Measurements from ENCODE around the gene ATP2B3. TPM values are rescaled to one million over a fixed set of nuclear protein-coding genes. Genes with fewer than 3 reads are reported as not detected.

Gene ATP2B3
- total RNA-seq, 1 donor from 2014 or later: not detected

DNA sequence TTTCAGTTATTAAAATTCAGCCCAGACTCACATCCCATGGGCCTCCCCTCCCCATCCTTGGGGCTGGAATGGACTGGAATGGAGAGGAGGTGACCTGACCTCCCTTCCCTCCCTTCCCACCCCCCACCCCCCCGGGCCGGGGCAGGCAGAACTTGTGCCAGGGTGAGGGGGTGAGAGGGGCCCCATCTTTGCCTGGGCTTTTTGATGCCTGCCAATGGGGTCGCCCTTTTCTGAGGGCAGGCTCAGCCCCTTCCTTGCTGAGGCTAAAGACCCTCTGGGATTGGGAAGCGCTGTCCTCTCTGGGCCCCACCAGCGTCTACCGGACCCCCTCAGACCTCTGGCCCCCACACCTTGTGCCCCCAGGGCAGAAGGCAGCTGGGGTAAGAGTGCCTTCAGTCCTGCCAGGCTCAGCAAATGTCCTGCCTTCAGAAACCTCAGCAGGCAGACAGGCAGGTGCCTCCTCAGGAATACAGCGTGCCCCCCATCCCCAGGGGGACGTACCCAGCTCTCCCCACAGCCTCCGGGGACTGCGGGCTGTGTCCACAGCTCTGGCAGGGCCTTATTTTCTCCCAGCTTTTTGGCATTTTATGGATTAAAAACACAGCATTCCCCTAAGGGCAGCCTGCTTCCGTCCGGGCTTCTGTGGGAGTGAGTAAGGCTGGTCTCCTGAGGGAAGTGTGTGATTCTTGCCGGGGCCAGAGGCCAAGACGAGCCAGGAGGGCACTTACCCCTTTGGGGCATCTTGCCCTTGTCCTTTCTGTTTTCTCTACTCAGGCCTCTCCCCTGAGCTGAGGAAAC is 94.1 kb downstream of the ATP2B3 start:
- Mint-ChIP-seq H3K27me3 (peaks cover 3% of the 10 kb centered on the region), H3K4me3 (no peak overlapping the region), H3K9me3 (no peaks in the 10 kb centered on the region), H3K36me3 (ENCODE audit: low read depth) (no peaks in the 10 kb centered on the region), H3K27ac (no peak overlapping the region), H3K4me1 (peaks cover 9% of the 10 kb centered on the region)
- DNase-seq (no peak), ATAC-seq (ENCODE audit: low read depth) (no peak)
- POLR2A ChIA-PET: interaction anchor here (0.6 to 0.7 kb wide), 2 partner anchors 11 to 51 kb away, joined by 5 to 11 read pairs; no protein-coding TSS in a partner anchor
- intact Hi-C loops (cut with micrococcal nuclease): loop anchor here (2.0 to 5.0 kb wide), 2 partner anchors 39 to 57 kb away; no protein-coding TSS in a partner anchor
- CTCF ChIA-PET: interaction anchor here (1.0 kb wide), 1 partner anchor 35 kb away, joined by 3 read pairs; the partner anchor contains the start of gene DUSP9
- TF ChIP-seq, protein P1, sequence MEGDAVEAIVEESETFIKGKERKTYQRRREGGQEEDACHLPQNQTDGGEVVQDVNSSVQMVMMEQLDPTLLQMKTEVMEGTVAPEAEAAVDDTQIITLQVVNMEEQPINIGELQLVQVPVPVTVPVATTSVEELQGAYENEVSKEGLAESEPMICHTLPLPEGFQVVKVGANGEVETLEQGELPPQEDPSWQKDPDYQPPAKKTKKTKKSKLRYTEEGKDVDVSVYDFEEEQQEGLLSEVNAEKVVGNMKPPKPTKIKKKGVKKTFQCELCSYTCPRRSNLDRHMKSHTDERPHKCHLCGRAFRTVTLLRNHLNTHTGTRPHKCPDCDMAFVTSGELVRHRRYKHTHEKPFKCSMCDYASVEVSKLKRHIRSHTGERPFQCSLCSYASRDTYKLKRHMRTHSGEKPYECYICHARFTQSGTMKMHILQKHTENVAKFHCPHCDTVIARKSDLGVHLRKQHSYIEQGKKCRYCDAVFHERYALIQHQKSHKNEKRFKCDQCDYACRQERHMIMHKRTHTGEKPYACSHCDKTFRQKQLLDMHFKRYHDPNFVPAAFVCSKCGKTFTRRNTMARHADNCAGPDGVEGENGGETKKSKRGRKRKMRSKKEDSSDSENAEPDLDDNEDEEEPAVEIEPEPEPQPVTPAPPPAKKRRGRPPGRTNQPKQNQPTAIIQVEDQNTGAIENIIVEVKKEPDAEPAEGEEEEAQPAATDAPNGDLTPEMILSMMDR (IDR thresholded peaks at IDR 0.05): no peak

- Mint-ChIP-seq H3K4me3 (no peak overlapping the region), H3K36me3 (ENCODE audit: low read depth) (no peaks in the 10 kb centered on the region)
Observed at GRCh38 chrX:153612413-153612812, 95.0 kb downstream of the ATP2B3 start.

GRCh38 chrX:153614818-153615217 is 97.4 kb downstream of the ATP2B3 start:
- ChIA-PET POLR2A (no interaction called here), CTCF (no interaction called here)
- Mint-ChIP-seq H3K36me3 (ENCODE audit: low read depth) (no peaks in the 10 kb centered on the region), H3K9me3 (no peaks in the 10 kb centered on the region), H3K27ac (no peak overlapping the region), H3K4me3 (no peak overlapping the region), H3K27me3 (peaks cover 6% of the 10 kb centered on the region), H3K4me1 (peaks cover 5% of the 10 kb centered on the region)
- ATAC-seq (ENCODE audit: low read depth) (no peak), DNase-seq (no peak)
- intact Hi-C loops (cut with micrococcal nuclease): loop anchor here (5.0 kb wide), 1 partner anchor 43 kb away; no protein-coding TSS in a partner anchor
- TF ChIP-seq, protein P1 (IDR thresholded peaks at IDR 0.05): no peak

More at GRCh38 chrX:153612413-153612812, 95.0 kb downstream of the ATP2B3 start:
- peaks cover 3% of the 10 kb centered on the region for H3K27me3 Mint-ChIP-seq
- CTCF ChIA-PET: no interaction called here
- TF ChIP-seq, protein P1 (IDR thresholded peaks at IDR 0.05): no peak
- H3K27ac Mint-ChIP-seq: no peak overlapping the region
- peaks cover 9% of the 10 kb centered on the region for H3K4me1 Mint-ChIP-seq
- ATAC-seq (ENCODE audit: low read depth) (no peak), DNase-seq (no peak)
- intact Hi-C loops (cut with micrococcal nuclease): loop anchor here (5.0 kb wide), 1 partner anchor 40 kb away; no protein-coding TSS in a partner anchor
- POLR2A ChIA-PET: interaction anchor here (0.6 to 0.7 kb wide), 2 partner anchors 12 to 50 kb away, joined by 5 to 11 read pairs; no protein-coding TSS in a partner anchor
- no peaks in the 10 kb centered on the region for H3K9me3 Mint-ChIP-seq

- TF ChIP-seq, protein P1 (IDR thresholded peaks at IDR 0.05): no peak
- POLR2A ChIA-PET: no interaction called here
- peaks cover 12% of the 10 kb centered on the region for H3K27me3 Mint-ChIP-seq
- no peak for DNase-seq
- no peak for ATAC-seq (ENCODE audit: low read depth)
- no peaks in the 10 kb centered on the region for H3K36me3 Mint-ChIP-seq (ENCODE audit: low read depth)
- CTCF ChIA-PET: no interaction called here
- no peak overlapping the region for H3K27ac Mint-ChIP-seq
- no peaks in the 10 kb centered on the region for H3K9me3 Mint-ChIP-seq
- intact Hi-C loops (cut with micrococcal nuclease): no loop called here
- no peak overlapping the region for H3K4me3 Mint-ChIP-seq
- no peaks in the 10 kb centered on the region for H3K4me1 Mint-ChIP-seq
Observed at GRCh38 chrX:153620576-153620975, 103.1 kb downstream of the ATP2B3 start.

GRCh38 chrX:153621949-153622598 is 104.6 kb downstream of the ATP2B3 start:
- Mint-ChIP-seq H3K4me1 (no peaks in the 10 kb centered on the region), H3K9me3 (no peaks in the 10 kb centered on the region), H3K27me3 (peaks cover 12% of the 10 kb centered on the region), H3K4me3 (no peak overlapping the region), H3K36me3 (ENCODE audit: low read depth) (no peaks in the 10 kb centered on the region), H3K27ac (no peak overlapping the region)
- intact Hi-C loops (cut with micrococcal nuclease): no loop called here
- ChIA-PET POLR2A (no interaction called here), CTCF (no interaction called here)
- ATAC-seq (ENCODE audit: low read depth) (no peak), DNase-seq (no peak)
- TF ChIP-seq, protein P1 (IDR thresholded peaks at IDR 0.05): no peak

All from activated B cell treated with CpG ODN at 0.5 μM for 24 hours (primary cell).